ENCODE results near the gene CARD14.

DNA sequence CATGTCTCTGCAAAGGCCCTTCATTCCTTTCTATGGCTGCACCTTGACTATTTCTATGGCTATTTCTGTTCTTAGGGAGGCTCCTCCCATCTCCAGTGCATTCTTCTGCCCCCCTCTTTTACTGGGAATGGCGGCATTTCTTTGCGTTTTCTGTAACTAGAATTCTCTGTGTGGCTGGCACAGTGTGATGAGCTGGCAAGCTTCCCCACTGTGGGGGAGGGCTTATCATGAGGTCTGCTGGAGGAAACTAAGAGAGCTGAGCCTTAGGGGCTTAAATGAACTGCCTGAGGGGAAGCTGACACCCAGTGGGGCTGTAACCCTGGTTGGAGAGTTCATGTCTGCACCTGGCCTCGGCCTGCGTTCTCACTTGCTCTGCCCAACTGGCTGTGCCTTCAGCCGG lies 1.5 kb upstream of the CARD14 start:
- no peak for TF ChIP-seq EZH2 (IDR thresholded peaks at IDR 0.05; ENCODE audit: borderline replicate concordance, low read depth, low read length, poor library complexity, severe bottlenecking)
- TF ChIP-seq, protein P1, sequence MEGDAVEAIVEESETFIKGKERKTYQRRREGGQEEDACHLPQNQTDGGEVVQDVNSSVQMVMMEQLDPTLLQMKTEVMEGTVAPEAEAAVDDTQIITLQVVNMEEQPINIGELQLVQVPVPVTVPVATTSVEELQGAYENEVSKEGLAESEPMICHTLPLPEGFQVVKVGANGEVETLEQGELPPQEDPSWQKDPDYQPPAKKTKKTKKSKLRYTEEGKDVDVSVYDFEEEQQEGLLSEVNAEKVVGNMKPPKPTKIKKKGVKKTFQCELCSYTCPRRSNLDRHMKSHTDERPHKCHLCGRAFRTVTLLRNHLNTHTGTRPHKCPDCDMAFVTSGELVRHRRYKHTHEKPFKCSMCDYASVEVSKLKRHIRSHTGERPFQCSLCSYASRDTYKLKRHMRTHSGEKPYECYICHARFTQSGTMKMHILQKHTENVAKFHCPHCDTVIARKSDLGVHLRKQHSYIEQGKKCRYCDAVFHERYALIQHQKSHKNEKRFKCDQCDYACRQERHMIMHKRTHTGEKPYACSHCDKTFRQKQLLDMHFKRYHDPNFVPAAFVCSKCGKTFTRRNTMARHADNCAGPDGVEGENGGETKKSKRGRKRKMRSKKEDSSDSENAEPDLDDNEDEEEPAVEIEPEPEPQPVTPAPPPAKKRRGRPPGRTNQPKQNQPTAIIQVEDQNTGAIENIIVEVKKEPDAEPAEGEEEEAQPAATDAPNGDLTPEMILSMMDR (conservative IDR thresholded peaks at IDR 0.05; ENCODE audit: low read depth, low read length) = no peak
